Neuronal stem cell (in vitro differentiated cells): Measurements from ENCODE around the gene DTX2.
"Not testable (repeated sequence)": the region's sequence is repeated elsewhere in the genome, so short reads cannot be mapped to it uniquely, and the experiment has no call there.

Source experiments
- DNase-seq: peaks from one replicate; pipeline ENCODE4 v3.0.0-alpha.2; 2013; ENCODE audit warnings: low spot score
- H2AFZ ChIP-seq: one replicate; pipeline ENCODE4 v1.6.1; 2013; ENCODE audit warnings: mild to moderate bottlenecking, low read length, inconsistent platforms
- H2AK5ac ChIP-seq: 2 replicates; pipeline ENCODE4 v1.6.1; 2013; ENCODE audit warnings: low read depth, mild to moderate bottlenecking, inconsistent platforms, low read length, moderate library complexity, mixed read lengths
- H2BK120ac ChIP-seq: 2 replicates; pipeline ENCODE4 v1.6.1; 2013; ENCODE audit warnings: low read depth, mild to moderate bottlenecking, inconsistent platforms, low read length, moderate library complexity, mixed read lengths
- H2BK12ac ChIP-seq: one replicate; pipeline ENCODE4 v1.6.1; 2013; ENCODE audit warnings: low read length, inconsistent platforms
- H2BK15ac ChIP-seq: 2 replicates; pipeline ENCODE4 v1.6.1; 2013; ENCODE audit warnings: mild to moderate bottlenecking, low read length, inconsistent platforms, mixed read lengths
- H2BK5ac ChIP-seq: one replicate; pipeline ENCODE4 v1.6.1; 2013; ENCODE audit warnings: inconsistent platforms, mild to moderate bottlenecking, low read length, moderate library complexity
- H3K14ac ChIP-seq: one replicate; pipeline ENCODE4 v1.6.1; 2013; ENCODE audit warnings: low read length, inconsistent platforms
- H3K18ac ChIP-seq: 2 replicates; pipeline ENCODE4 v1.6.1; 2013; ENCODE audit warnings: low read length, inconsistent platforms
- H3K23ac ChIP-seq: 2 replicates; pipeline ENCODE4 v1.6.1; 2013; ENCODE audit warnings: low read depth, mild to moderate bottlenecking, mixed read lengths, low read length, inconsistent platforms; ENCODE audit not compliant: poor library complexity
- H3K27ac ChIP-seq: replicated peaks from 3 replicates; pipeline ENCODE4 v1.5.1; 2013; ENCODE audit warnings: low read length, inconsistent platforms
- H3K27me3 ChIP-seq, 3 experiments: 2 replicates each; pipeline ENCODE4 v1.6.1; 2013; ENCODE audit warnings: low read length in 3 of 3, mild to moderate bottlenecking in 2 of 3, inconsistent platforms in 1 of 3, low read depth in 1 of 3, mixed read lengths in 1 of 3, moderate library complexity in 1 of 3; ENCODE audit not compliant: control insufficient read depth in 3 of 3, insufficient read depth in 3 of 3
- H3K36me3 ChIP-seq, 2 donors: replicated peaks in 1 of 2; 2 replicates each; pipeline ENCODE4 v1.6.1; 2013; ENCODE audit warnings: low read length in 2 of 2; ENCODE audit not compliant: control insufficient read depth in 2 of 2, insufficient read depth in 2 of 2
- H3K4ac ChIP-seq: 2 replicates; pipeline ENCODE4 v1.6.1; 2013; ENCODE audit warnings: inconsistent platforms, mild to moderate bottlenecking, low read length, moderate library complexity
- H3K4me1 ChIP-seq, 2 donors: 1 replicate in 1 of 2; 2 replicates in 1 of 2; pipeline ENCODE4 v1.6.1; 2013; ENCODE audit warnings: low read length in 2 of 2, low read depth in 1 of 2; ENCODE audit not compliant: control insufficient read depth in 2 of 2, insufficient read depth in 1 of 2
- H3K4me2 ChIP-seq: one replicate; pipeline ENCODE4 v1.6.1; 2013; ENCODE audit warnings: mild to moderate bottlenecking, low read length, inconsistent platforms; ENCODE audit not compliant: insufficient read depth, poor library complexity, severe bottlenecking
- H3K4me3 ChIP-seq, 2 donors: 2 replicates each; pipeline ENCODE4 v1.5.1; 2013; ENCODE audit warnings: low read length in 2 of 2, mild to moderate bottlenecking in 2 of 2, inconsistent platforms in 1 of 2, moderate library complexity in 1 of 2
- H3K79me1 ChIP-seq: one replicate; pipeline ENCODE4 v1.6.1; 2013; ENCODE audit warnings: low read depth, mild to moderate bottlenecking, inconsistent platforms, low read length, moderate library complexity
- H3K9ac ChIP-seq: one replicate; pipeline ENCODE4 v1.6.1; 2013; ENCODE audit warnings: mild to moderate bottlenecking, low read depth, low read length, inconsistent platforms; ENCODE audit not compliant: poor library complexity
- H3K9me3 ChIP-seq, 2 donors: replicated peaks in 1 of 2; 2 replicates each; pipeline versions ENCODE3 to v1.6.1; 2013; ENCODE audit warnings: low read length in 2 of 2, mild to moderate bottlenecking in 2 of 2, inconsistent platforms in 1 of 2, low read depth in 1 of 2, mixed read lengths in 1 of 2, moderate library complexity in 1 of 2; ENCODE audit not compliant: control insufficient read depth in 2 of 2, insufficient read depth in 1 of 2
- H4K8ac ChIP-seq: one replicate; pipeline ENCODE4 v1.6.1; 2013; ENCODE audit warnings: low read depth, mild to moderate bottlenecking, inconsistent platforms, low read length, moderate library complexity
- H4K91ac ChIP-seq: one replicate; pipeline ENCODE4 v1.6.1; 2013; ENCODE audit warnings: low read length, low read depth, mild to moderate bottlenecking, inconsistent platforms; ENCODE audit not compliant: poor library complexity
- WGBS, 2 donors: extraction: QIAGEN DNeasy Blood & Tissue Kit; methylation state at CpG; one replicate each; pipeline ENCODE4 v1.1.7; 2013; ENCODE audit warnings: missing lambda C conversion rate in 2 of 2, mixed read lengths in 1 of 2; ENCODE audit not compliant: insufficient read length in 2 of 2, insufficient replicate concordance in 1 of 2; ENCODE audit errors: extremely low coverage in 2 of 2; 5-methylcytosine and 5-hydroxymethylcytosine counted together

DTX2 gene

DNA sequence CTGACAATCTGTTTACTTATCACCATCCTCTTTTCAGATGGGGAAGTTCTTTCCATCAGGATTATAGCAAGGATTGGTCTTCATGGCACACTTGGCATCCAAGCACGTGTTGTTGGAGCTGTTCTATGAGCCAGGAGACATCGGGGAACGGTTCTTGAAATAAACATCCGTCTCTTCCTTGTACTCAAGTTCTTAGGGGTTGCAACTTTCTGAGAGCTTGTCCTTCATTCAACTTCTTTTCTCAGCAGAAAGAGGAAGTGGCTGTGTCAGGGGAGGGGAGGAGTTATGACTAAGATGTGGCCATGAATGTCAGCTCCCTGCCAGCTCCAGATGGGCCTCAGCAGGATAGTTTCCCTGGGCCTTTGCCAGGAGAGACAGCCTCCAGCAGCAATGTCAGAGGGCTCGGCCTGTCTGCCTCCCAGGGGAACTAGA is 15.9 kb upstream of the DTX2 start:
- not testable (repeated sequence) for H3K4me2 ChIP-seq, H2BK120ac ChIP-seq, H3K4me1 ChIP-seq, H3K14ac ChIP-seq, H3K4me3 ChIP-seq, H4K91ac ChIP-seq, H3K23ac ChIP-seq, H3K36me3 ChIP-seq, H3K27ac ChIP-seq, H3K9me3 ChIP-seq, DNase-seq, H3K4ac ChIP-seq, H2BK15ac ChIP-seq, H3K18ac ChIP-seq, H3K27me3 ChIP-seq, H2BK12ac ChIP-seq, H3K79me1 ChIP-seq, H2AK5ac ChIP-seq, H3K9ac ChIP-seq, H4K8ac ChIP-seq, H2BK5ac ChIP-seq
- no CpG with 5 or more reads among the region's 5 CpGs for WGBS, 2 donors
- H2AFZ ChIP-seq, result peak overlapping the region; percentile 73

GRCh38 chr7:76457017-76457416 is 4.5 kb upstream of the DTX2 start:
- H3K27ac ChIP-seq, H3K9me3 ChIP-seq, H2AK5ac ChIP-seq, H4K91ac ChIP-seq, H3K4me2 ChIP-seq, H3K36me3 ChIP-seq, H3K4me3 ChIP-seq, H3K4ac ChIP-seq, H2AFZ ChIP-seq, H4K8ac ChIP-seq, H3K79me1 ChIP-seq, H3K23ac ChIP-seq, H3K18ac ChIP-seq, H3K14ac ChIP-seq, H2BK5ac ChIP-seq, DNase-seq, H3K9ac ChIP-seq, H2BK120ac ChIP-seq, H2BK15ac ChIP-seq, H2BK12ac ChIP-seq, H3K4me1 ChIP-seq, H3K27me3 ChIP-seq: not testable (repeated sequence)
- WGBS, 2 donors, result no CpG with 5 or more reads among the region's 4 CpGs

DNA sequence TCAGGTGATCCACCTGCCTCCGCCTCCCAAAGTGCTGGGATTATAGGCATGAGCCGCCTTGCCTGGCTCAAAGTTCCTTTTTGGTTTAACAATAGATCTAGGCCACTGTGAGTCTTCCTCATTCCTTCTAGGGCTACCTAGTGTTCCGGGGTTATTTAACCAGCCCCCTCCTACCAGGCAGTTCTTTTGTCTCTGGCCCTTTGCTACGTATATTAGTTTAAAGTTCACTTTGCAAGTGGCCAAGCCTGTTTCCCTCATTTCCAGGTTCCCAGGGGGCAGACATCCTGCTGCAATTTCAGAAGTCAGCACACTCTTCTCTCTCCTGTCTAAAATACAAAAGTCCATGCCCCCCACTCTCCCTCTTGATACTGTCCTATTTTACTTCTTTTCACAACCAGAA is 3.0 kb upstream of the DTX2 start:
- H3K4me2 ChIP-seq, H2BK15ac ChIP-seq, H2BK5ac ChIP-seq, H3K27me3 ChIP-seq, H3K4me3 ChIP-seq, H2AK5ac ChIP-seq, DNase-seq, H3K14ac ChIP-seq, H4K8ac ChIP-seq, H3K18ac ChIP-seq, H3K9me3 ChIP-seq, H3K4ac ChIP-seq, H4K91ac ChIP-seq, H3K9ac ChIP-seq, H3K27ac ChIP-seq, H3K23ac ChIP-seq, H3K4me1 ChIP-seq, H2AFZ ChIP-seq, H2BK12ac ChIP-seq, H3K36me3 ChIP-seq, H2BK120ac ChIP-seq, H3K79me1 ChIP-seq: not testable (repeated sequence)
- WGBS, 2 donors, result no CpG with 5 or more reads among the region's 4 CpGs

GRCh38 chr7:76460767-76461166 is 742 bp upstream of the DTX2 start:
- WGBS, 2 donors, result no CpG with 5 or more reads among the region's 20 CpGs

More at GRCh38 chr7:76460767-76461166, 742 bp upstream of the DTX2 start:
- H3K9ac ChIP-seq, H3K79me1 ChIP-seq, H2AK5ac ChIP-seq, H3K36me3 ChIP-seq, H3K14ac ChIP-seq, H2BK12ac ChIP-seq, H3K4me2 ChIP-seq, H3K4me1 ChIP-seq, H3K4ac ChIP-seq, DNase-seq, H3K4me3 ChIP-seq, H2AFZ ChIP-seq, H3K18ac ChIP-seq, H2BK15ac ChIP-seq, H2BK5ac ChIP-seq, H3K27me3 ChIP-seq, H4K8ac ChIP-seq, H3K27ac ChIP-seq, H3K23ac ChIP-seq, H3K9me3 ChIP-seq, H4K91ac ChIP-seq, H2BK120ac ChIP-seq: not testable (repeated sequence)
